Ammon's horn (tissue), 1 donor: Measurements from ENCODE around the gene HSD17B1.

Experiments
- DNase-seq: peaks from one replicate; pipeline ENCODE4 v3.0.0-alpha.2; 2016; ENCODE audit warnings: low spot score

HSD17B1 gene

DNA sequence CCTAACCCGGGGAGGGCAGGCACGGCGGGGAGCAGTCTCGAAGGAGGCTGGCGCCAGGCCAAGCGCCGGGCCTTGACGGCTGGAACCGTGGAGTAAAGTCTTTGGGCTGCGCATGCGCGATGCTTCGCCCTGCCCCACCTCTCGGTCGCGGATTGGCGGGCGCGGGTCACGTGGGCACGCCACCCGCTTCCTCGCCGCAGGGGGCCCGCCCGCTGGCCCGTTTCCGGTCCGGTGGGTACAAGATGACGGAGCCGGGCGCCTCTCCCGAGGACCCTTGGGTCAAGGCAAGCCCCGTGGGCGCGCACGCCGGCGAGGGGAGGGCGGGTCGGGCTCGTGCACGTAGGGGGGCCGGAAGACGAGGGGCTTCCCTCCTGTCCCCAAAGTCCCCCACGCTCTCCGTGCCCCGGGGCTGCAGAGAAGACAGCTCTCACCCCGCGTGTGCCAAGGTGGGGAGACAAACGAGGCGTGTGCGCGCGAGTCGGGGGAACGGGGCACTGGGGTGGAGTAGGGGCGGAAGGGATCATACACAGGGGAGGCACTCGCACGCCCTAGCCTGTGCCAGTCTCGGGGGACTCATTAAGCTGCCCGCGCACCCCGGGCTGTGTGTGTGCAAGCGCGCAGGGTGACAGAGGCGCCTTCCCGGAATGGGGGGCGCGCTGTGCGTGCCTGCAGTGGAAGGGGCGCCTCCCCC lies 14.3 kb downstream of the HSD17B1 start, which contains the start of gene MLX:
MLX (plus strand) TSS at position 218 of the 691 bp plus-strand sequence; CDS start at position 243, 25 bp downstream.
- peak; percentile 94 for DNase-seq

DNA sequence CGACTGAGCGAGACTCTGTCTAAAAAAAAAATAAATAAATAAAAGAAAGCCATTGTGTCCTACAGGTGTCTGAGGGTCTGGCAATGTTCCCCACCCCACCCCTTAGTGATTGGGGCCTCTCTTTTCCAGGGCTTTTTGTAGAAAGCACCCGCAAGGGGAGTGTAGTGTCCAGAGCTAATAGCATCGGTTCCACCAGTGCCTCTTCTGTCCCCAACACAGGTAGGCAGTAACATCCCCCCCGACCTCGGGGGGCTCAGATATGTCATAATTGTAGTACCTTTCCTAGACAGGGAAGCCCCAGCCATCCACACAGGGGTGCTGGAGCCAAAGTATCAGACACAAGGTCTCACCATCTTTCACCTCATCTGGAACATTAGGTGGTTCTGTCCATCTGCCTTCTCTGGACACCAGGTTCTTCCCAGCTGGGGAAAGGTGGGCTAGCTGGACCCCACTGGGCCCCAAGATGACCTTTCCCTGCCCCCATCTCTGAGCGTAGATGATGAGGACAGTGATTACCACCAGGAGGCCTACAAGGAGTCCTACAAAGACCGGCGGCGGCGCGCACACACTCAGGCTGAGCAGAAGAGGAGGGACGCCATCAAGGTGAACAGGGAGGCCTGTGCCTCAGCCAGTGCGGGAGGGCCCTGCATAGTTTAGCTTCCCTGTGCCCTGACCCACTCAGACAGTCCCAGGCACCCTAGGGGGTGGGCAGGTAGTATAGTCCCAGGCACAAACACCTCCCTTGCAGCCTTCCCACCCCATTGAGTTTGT lies 15.8 kb downstream of the HSD17B1 start:
- no peak for DNase-seq

- DNase-seq = no peak
Observed at GRCh38 chr17:42571435-42572225, 18.9 kb downstream of the HSD17B1 start.

DNA sequence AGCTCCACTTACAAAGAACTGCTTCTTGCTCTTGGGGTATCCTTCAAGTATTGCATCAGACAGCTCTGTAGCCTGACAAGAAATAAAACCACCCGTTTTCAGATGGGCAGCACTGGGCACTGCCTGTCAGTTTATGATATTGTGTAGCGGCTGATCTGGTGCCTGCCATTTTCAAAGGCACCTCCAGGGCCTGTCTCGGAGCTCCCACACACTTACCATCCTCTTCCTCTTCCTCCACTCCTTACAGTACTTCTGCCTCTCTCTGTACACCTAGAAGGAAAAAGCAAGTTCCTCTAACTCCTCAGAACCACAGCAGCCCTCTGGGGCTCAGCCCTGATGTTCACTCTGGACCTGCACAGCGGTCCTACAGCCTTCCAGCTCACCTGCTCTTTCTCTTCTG lies 20.4 kb downstream of the HSD17B1 start:
- no peak for DNase-seq

- no peak for DNase-seq
Observed at GRCh38 chr17:42574463-42574862, 21.7 kb downstream of the HSD17B1 start.

- DNase-seq = no peak
Observed at GRCh38 chr17:42577140-42577531, 24.4 kb downstream of the HSD17B1 start.

- peak; percentile 96 for DNase-seq
Observed at GRCh38 chr17:42577532-42578281, 25.0 kb downstream of the HSD17B1 start, which contains the start of gene PSMC3IP. PSMC3IP (minus strand) TSS chr17:42577729; CDS start chr17:42577686, 43 bp downstream.

GRCh38 chr17:42578282-42578869 lies 25.7 kb downstream of the HSD17B1 start:
- DNase-seq = peak; percentile 76

DNA sequence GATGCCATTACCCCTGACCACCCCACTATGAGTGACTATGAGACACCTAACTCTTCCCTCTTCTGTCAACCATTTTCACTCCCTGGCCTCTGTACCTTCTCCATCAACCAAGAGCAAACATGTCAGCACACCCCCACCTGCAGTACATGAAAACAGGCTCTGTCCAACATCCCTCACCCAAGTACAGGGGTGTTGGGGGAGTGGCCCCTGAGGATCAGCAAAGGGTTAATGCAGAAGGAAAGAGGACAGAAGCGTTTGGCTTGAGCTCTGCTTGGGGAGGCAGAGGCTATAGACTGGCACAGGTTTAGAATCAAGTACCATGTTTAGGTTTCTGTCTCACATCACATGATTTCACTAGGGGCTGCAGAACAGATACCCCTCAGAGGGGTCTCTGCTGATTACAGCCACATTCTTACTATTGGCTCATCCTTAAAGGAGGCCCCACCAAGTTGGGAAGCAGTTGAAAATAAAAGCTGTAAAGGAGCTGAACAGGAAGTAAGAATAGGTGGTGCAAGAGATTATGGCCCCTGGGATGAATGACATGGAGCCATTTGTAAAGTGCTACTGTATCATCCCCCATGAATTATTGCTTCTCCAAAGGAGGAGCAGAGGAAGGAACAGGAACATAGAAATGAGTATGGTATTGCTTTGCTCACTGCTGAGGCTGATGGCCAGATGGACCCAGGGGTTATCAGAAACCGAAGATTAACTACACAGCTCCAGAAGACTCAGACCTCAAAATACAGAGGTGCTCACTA lies 27.2 kb downstream of the HSD17B1 start:
- no peak for DNase-seq

DNA sequence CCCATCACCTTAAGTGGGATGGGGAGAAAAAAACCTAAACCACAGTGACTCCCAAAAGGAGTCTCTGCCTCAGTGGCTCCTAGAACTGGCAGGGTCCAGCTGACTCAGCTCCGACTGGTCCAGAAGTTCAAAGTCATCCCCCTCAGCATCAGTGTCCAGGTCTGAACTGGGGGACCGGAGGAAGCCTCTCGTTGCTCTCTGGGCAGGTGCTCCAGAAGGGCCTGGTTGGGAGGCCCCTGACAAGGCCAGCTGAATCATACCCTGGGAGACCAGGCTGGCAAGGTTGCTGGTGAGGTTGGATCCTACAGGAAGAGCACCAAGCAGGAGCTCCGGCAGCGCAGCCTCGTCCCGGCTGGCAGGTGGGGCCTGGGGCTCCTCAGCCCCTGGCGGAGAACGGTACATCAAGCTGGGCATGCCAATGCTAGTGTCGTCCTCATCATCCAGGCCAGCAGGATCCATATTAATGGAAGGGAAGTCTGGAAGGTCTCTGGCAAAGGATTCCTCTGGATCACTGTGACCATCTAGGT lies 29.1 kb downstream of the HSD17B1 start:
- no peak for DNase-seq

GRCh38 chr17:42584880-42585279 lies 32.2 kb downstream of the HSD17B1 start:
- no peak for DNase-seq

DNA sequence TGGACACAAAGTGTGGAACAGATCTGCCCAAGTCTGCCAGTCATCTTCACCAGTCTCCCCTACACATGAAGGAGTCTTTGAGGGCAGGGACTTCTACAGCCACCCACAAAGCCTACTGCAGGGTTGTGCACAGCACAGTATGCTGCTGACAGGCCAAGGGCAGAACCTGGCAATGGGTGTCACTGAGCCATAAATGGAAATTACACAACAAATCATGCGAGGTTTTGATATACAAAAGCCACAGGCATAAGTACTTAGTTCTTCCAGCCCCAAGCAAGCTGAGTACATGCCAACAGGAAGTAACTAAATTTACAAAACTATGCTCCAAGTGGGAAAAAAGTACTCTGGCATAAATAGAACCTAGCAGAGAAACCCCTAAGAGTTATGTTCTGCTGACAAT lies 32.6 kb downstream of the HSD17B1 start:
- DNase-seq = no peak

- no peak for DNase-seq
Observed at GRCh38 chr17:42586514-42587230, 33.9 kb downstream of the HSD17B1 start.

DNA sequence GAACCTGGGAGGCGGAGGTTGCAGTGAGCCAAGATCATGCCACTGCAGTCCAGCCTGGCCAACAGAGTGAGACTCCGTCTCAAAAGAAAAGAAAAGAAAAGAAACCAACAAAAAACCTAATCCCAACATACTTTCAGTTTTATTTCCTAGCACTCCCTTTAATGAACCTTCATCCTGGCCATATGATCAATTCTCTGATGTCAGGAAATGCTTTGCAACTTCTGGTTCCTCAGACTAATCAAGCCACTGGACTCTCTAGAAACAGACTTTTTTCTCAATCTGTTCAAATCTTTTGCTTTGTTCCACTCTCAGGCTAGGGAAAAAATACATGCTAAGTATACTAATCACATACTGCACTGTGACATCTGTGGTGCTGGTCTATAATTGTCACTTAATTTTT lies 38.2 kb downstream of the HSD17B1 start:
- no peak for DNase-seq

DNA sequence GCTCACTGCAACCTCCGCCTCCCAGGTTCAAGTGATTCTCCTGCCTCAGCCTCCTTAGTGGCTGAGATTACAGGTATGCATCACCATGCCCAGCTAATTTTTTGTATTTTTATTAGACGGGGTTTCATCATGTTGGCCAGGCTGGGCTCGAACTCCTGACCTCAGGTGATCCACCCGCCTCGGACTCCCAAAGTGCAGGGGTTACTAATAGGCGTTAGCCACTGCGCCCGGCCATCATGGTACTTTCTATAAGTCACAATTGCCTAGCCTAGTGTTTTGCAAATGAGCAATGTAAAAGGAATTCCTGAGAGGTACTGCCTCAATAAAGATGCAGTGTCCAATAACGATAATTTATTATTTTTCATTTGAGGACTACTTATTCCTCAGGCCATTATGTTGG lies 38.7 kb downstream of the HSD17B1 start:
- DNase-seq = no peak

- DNase-seq = no peak
Observed at GRCh38 chr17:42596386-42596785, 43.7 kb downstream of the HSD17B1 start.

- DNase-seq = peak; percentile 48
Observed at GRCh38 chr17:42598905-42599304, 46.2 kb downstream of the HSD17B1 start.

- no peak for DNase-seq
Observed at GRCh38 chr17:42603318-42603717, 50.6 kb downstream of the HSD17B1 start.
